ENCODE data around the gene NR2F1-AS1.
"Not testable (repeated sequence)": the region's sequence is repeated elsewhere in the genome, so short reads cannot be mapped to it uniquely, and the experiment has no call there.

DNA sequence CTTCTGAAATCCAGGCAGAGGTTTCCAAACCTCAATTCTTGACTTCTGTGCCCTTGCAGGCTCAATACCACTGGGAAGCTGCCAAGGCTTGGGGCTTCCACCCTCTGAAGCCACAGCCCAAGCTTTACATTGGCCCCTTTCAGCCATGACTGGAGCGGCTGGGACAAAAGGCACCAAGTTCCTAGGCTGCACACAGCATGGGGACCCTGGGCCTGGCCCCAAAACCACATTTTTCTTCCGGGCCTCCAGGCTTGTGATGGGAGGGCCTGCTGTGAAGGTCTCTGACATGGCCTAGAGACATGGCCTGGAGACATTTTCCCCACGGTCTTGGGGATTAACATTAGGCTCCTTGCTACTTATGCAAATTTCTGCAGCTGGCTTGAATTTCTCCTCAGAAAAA lies 75.5 kb downstream of the NR2F1-AS1 start:
- TF ChIP-seq, protein P1, sequence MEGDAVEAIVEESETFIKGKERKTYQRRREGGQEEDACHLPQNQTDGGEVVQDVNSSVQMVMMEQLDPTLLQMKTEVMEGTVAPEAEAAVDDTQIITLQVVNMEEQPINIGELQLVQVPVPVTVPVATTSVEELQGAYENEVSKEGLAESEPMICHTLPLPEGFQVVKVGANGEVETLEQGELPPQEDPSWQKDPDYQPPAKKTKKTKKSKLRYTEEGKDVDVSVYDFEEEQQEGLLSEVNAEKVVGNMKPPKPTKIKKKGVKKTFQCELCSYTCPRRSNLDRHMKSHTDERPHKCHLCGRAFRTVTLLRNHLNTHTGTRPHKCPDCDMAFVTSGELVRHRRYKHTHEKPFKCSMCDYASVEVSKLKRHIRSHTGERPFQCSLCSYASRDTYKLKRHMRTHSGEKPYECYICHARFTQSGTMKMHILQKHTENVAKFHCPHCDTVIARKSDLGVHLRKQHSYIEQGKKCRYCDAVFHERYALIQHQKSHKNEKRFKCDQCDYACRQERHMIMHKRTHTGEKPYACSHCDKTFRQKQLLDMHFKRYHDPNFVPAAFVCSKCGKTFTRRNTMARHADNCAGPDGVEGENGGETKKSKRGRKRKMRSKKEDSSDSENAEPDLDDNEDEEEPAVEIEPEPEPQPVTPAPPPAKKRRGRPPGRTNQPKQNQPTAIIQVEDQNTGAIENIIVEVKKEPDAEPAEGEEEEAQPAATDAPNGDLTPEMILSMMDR (optimal IDR thresholded peaks at IDR 0.05 in 1 of 3, IDR thresholded peaks at IDR 0.05 in 1 of 3, conservative IDR thresholded peaks at IDR 0.05 in 1 of 3; ENCODE audit: extremely low read depth in 1 of 3, insufficient read depth in 2 of 3, low read length in 3 of 3) = not testable (repeated sequence)
- TF ChIP-seq EZH2 (IDR thresholded peaks at IDR 0.05; ENCODE audit: low read length) = not testable (repeated sequence)

Measured in keratinocyte (primary cell).